GM18511 (cell line): ENCODE data around the gene SLC9B1.
"Not testable (repeated sequence)": the region's sequence is repeated elsewhere in the genome, so short reads cannot be mapped to it uniquely, and the experiment has no call there.

Experiments
- ATAC-seq: cut with Tn5 transposase; IDR thresholded peaks from one replicate; pipeline ENCODE4 v1.9.1; 2021; ENCODE audit warnings: mild to moderate bottlenecking, moderate library complexity; ENCODE audit not compliant: unreplicated experiment

SLC9B1 gene

GRCh38 chr4:103011378-103012025 lies 8.0 kb downstream of the SLC9B1 start:
- no peak for ATAC-seq

- no peak for ATAC-seq
Measured at GRCh38 chr4:103010804-103011203, 8.7 kb downstream of the SLC9B1 start.

GRCh38 chr4:103008875-103009729 lies 10.4 kb downstream of the SLC9B1 start:
- peak; percentile 95 for ATAC-seq

- no peak for ATAC-seq
Measured at GRCh38 chr4:103002551-103002950, 17.0 kb downstream of the SLC9B1 start.

GRCh38 chr4:102994803-102995202 lies 24.7 kb downstream of the SLC9B1 start:
- no peak for ATAC-seq

- ATAC-seq, result not testable (repeated sequence)
Measured at GRCh38 chr4:102993985-102994384, 25.5 kb downstream of the SLC9B1 start.

DNA sequence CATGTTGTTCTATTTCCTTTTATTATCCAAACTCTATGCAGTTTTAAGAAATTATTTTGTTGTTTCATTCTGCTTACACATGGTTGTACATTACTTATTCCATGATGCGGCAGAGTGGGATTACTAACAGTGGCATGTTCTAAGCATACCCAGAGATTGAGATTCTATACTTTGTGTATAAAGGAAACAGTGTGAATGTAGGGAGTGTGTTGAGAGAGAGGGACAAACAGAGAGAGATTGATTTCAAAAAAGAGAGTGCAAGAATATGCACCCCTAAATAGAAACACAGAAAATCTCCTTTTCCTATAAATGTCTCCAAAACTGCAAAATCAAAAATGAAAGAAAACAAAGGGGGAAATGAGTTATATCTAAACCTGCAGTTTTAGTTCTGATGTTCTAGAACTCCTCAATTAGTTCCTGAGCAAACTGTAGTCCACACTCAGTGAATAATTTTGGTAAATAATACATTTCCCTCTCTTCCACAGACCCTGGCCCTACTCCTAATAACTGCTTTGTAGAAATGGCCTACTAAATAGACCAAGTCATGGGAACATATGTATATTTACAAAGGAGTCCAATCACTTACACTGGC lies 31.0 kb downstream of the SLC9B1 start:
- ATAC-seq, result no peak

GRCh38 chr4:102981005-102981404 lies 38.5 kb downstream of the SLC9B1 start:
- ATAC-seq, result no peak

- ATAC-seq, result not testable (repeated sequence)
Measured at GRCh38 chr4:102961813-102962212, 57.7 kb downstream of the SLC9B1 start.

DNA sequence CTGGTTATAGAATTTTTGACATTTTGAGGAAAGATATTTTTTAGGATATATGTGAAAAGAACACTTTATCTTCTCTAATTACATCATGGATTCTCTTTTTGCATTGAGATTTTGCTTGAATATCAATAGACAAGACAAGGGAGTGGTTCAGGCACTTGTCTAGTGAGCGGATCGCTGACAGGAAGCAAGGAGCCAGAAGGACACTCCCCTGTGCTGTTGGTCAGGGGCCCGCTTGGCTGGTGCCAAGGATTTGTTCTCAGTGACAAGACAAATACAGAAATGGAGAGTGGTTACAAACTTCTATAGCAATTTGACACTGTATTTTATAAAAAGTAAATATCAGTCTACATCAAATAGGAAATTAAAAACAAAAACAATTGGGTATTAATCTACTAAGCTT lies 60.0 kb downstream of the SLC9B1 start:
- ATAC-seq, result no peak

GRCh38 chr4:102945066-102945465 lies 74.4 kb downstream of the SLC9B1 start:
- ATAC-seq, result no peak

DNA sequence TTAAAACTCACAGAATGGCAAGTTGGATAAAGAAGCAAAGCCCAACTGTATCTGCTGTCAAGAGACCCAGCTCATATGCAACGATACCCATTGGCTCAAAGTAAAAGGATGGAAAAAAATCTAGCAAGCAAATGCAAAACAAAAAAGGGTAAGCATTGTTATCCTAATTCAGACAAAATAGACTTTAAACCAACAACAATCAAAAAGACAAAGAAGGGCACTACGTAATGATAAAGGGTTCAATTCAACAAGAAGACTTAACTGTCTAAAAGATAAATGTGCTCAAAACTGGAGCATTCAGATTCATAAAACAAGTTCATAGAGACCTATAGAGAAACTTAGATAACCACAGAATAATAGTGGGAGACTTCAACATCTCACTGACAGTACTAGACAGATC lies 81.4 kb downstream of the SLC9B1 start:
- ATAC-seq, result not testable (repeated sequence)

GRCh38 chr4:102935716-102936115 lies 83.8 kb downstream of the SLC9B1 start:
- ATAC-seq, result no peak

DNA sequence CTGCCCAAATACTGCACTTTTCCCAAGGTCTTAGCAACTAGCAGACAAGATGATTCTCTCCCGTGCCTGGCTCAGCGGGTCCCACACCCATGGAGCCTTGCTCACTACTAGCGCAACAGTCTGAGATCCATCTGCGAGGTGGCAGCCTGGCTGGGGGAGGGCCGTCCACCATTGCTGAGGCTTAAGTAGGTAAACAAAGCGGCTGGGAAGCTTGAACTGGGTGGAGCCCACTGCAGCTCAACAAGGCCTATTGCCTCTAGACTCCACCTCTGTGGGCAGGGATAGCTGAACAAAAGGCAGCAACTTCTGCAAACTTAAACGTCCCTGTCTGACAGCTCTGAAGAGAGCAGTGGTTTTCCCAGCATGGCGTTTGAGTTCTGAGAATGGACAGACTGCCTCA lies 99.8 kb downstream of the SLC9B1 start:
- ATAC-seq, result not testable (repeated sequence)

GRCh38 chr4:102918859-102919258 lies 100.6 kb downstream of the SLC9B1 start:
- no peak for ATAC-seq

DNA sequence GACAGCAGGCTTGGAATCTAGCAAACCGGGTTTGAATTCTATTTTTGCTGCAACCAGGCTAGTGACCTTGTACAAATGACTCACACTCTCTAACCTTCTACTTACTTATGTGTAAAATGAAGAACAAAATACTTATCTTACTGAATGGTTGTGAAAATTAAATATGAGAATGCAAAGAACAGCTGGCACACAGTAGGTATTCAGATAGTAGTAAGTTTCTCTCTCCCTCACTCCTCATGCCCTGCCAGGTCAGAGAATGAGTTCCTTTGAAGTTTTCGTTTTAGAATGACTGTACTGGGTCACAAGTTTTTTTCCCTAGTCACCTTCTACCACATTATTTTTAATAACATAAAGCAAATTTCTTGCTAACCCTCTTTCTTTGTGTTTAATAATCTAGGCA lies 117.7 kb downstream of the SLC9B1 start:
- no peak for ATAC-seq

- ATAC-seq, result not testable (repeated sequence)
Measured at GRCh38 chr4:102897610-102898009, 121.9 kb downstream of the SLC9B1 start.

- ATAC-seq, result not testable (repeated sequence)
Measured at GRCh38 chr4:102896547-102896946, 123.0 kb downstream of the SLC9B1 start.

DNA sequence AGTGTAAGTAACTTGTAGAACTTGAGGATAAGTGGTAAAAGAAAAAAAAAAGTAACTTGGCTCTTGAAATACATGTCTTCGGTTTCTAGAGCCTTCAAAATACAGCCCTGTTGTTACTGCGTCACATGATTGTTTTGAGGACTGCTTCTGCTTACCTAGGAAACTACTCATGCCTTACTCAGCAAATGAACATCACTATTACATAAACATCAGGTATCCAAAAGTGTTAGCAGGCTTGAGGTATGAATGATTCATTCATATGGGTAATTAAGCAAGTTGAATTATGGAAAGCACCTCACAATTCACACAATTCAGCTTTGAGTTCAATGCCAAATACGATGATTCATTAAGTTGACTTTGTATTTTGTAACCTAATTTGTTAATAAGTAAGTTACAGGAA lies 129.6 kb downstream of the SLC9B1 start:
- not testable (repeated sequence) for ATAC-seq

- not testable (repeated sequence) for ATAC-seq
Measured at GRCh38 chr4:102888570-102888969, 130.9 kb downstream of the SLC9B1 start.

- ATAC-seq, result no peak
Measured at GRCh38 chr4:102883278-102883677, 136.2 kb downstream of the SLC9B1 start.

DNA sequence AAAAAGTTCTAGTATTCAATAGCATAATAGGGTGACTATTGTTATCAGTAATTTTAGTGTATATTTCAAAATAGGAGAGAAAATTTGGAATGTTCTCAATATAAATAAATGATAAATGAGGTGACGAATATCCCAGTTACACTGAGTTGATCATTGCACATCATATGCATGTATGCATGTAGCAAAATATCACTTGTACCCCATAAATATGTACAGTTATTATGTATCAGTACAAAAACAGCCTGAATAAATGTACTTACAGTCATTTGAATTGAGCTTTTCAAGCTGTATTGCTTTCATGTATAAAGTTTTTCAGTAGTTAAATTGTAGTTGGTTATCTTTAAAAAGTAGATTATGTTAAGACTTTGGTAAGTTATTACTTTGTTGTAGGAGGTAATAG lies 138.2 kb downstream of the SLC9B1 start:
- ATAC-seq, result no peak
